ENCODE results near the gene SERPING1. TPM values are rescaled to one million over a fixed set of nuclear protein-coding genes. Genes with fewer than 3 reads are reported as not detected.

Gene SERPING1
- total and polyA plus RNA-seq, 2 of the 13 experiments (the other 11 are each of a cell fraction or from before 2014, with no cell fraction given), result 2.0 to 10.4 TPM

DNA sequence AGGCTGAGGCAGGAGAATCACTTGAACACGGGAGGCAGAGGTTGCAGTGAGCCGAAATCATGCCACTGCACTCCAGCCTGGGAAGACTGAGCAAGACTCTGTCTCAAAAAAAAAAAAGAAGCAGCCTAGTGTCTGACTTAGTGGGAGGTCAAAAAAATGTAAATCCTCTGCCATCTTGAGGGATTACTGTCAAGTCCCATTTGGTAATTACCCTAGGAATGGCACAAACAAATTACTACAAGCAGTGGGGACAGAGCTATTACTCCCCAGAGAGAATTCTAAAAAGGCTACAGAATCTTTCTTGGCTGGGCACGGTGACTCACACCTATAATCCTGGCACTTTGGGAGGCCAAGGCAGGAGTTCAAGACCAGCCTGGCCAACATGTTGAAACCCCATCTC is 3.8 kb downstream of the SERPING1 start:
- peaks cover 27% of the 10 kb centered on the region for H3K4me1 ChIP-seq (ENCODE audit: insufficient read depth, low read length)
- TF ChIP-seq MIXL1 (CRISPR knock-in tag; IDR thresholded peaks at IDR 0.05) (no peak), ARNT (IDR thresholded peaks at IDR 0.05) (no peak), NFRKB (IDR thresholded peaks at IDR 0.05) (no peak), ZC3H13 (CRISPR knock-in tag; IDR thresholded peaks at IDR 0.05) (no peak), HOXD1 (CRISPR knock-in tag; IDR thresholded peaks at IDR 0.05) (no peak), NFIB (CRISPR knock-in tag; IDR thresholded peaks at IDR 0.05; ENCODE audit: borderline replicate concordance) (no peak), THAP11 (CRISPR knock-in tag; IDR thresholded peaks at IDR 0.05) (no peak), PITX1 (CRISPR knock-in tag; IDR thresholded peaks at IDR 0.05) (no peak), JUN (CRISPR knock-in tag; IDR thresholded peaks at IDR 0.05) (no peak), CCAR2 (optimal IDR thresholded peaks at IDR 0.05; ENCODE audit: low read depth, low read length) (no peak), KDM1A (CRISPR knock-in tag; IDR thresholded peaks at IDR 0.05) (no peak)
- TF ChIP-seq, protein P1, sequence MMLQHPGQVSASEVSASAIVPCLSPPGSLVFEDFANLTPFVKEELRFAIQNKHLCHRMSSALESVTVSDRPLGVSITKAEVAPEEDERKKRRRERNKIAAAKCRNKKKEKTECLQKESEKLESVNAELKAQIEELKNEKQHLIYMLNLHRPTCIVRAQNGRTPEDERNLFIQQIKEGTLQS (CRISPR knock-in tag; IDR thresholded peaks at IDR 0.05), result no peak
- TF ChIP-seq, protein P2, sequence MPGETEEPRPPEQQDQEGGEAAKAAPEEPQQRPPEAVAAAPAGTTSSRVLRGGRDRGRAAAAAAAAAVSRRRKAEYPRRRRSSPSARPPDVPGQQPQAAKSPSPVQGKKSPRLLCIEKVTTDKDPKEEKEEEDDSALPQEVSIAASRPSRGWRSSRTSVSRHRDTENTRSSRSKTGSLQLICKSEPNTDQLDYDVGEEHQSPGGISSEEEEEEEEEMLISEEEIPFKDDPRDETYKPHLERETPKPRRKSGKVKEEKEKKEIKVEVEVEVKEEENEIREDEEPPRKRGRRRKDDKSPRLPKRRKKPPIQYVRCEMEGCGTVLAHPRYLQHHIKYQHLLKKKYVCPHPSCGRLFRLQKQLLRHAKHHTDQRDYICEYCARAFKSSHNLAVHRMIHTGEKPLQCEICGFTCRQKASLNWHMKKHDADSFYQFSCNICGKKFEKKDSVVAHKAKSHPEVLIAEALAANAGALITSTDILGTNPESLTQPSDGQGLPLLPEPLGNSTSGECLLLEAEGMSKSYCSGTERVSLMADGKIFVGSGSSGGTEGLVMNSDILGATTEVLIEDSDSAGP (CRISPR knock-in tag; IDR thresholded peaks at IDR 0.05; ENCODE audit: borderline replicate concordance), result no peak
- no peaks in the 10 kb centered on the region for H3K79me2 ChIP-seq (ENCODE audit: insufficient read depth, low read length)
- no TSS peak for BruUV-seq (replicated peaks)
- ChIA-PET POLR2A (no interaction called here), CTCF (ENCODE audit: low intra/inter-chr PET ratio, low total read pairs) (no interaction called here)
- in situ Hi-C loops (cut with HindIII; ENCODE audit: extremely low pct_ligation_motif_present, low pct_unique_long_range_greater_than_20kb) (no loop called here), intact Hi-C loops (cut with micrococcal nuclease; ENCODE audit: unreplicated experiment) (no loop called here)
- WGBS (ENCODE audit: low lambda C conversion rate), result 76% methylated on average over 3 of the region's 3 CpGs
- ATAC-seq, result no peak
- no peak for FAIRE-seq
- H3K9ac ChIP-seq (ENCODE audit: insufficient read depth, low read depth, low read length), result no peak overlapping the region
- no peak overlapping the region for H2AFZ ChIP-seq (ENCODE audit: low read length)
- H3K36me3 ChIP-seq (replicated peaks in 1 of 2; ENCODE audit: control insufficient read depth in 1 of 2, insufficient read depth in 2 of 2, low read length in 2 of 2), result no peaks in the 10 kb centered on the region
- no peak for DNase-seq (ENCODE audit: low spot score)
- H4K20me1 ChIP-seq (ENCODE audit: insufficient read depth, low read length), result no peaks in the 10 kb centered on the region
- H3K4me3 ChIP-seq (replicated peaks in 1 of 3; ENCODE audit: insufficient read depth in 1 of 3, low read depth in 2 of 3, low read length in 3 of 3), result no peak overlapping the region
- H3K27ac ChIP-seq (ENCODE audit: extremely low read length, insufficient read depth, low read length), result no peak overlapping the region
- H3K4me2 ChIP-seq (ENCODE audit: low read depth, low read length), result no peak overlapping the region
- no peaks in the 10 kb centered on the region for H3K9me3 ChIP-seq (ENCODE audit: low read length)
- peaks cover 0 to 4% of the 10 kb centered on the region in 2 experiments; a peak in 1 of 5 replicates for H3K27me3 ChIP-seq (ENCODE audit: control insufficient read depth in 1 of 2, insufficient read depth in 2 of 2, low read length in 2 of 2)
